Activated naive CD4-positive, alpha-beta T cell treated with anti-CD3 and anti-CD28 coated beads, Interleukin-2, amount 50 U/mL, for 72 hours (primary cell): ENCODE measurements around the gene AQP10. TPM values are rescaled to one million over a fixed set of nuclear protein-coding genes. Genes with fewer than 3 reads are reported as not detected.
"Not testable (repeated sequence)": the region's sequence is repeated elsewhere in the genome, so short reads cannot be mapped to it uniquely, and the experiment has no call there.

Experiments used
- ATAC-seq, 2 donors: fragments of 150-1000 bp; cut with Tn5 transposase; 2 replicates each; pipeline ENCODE4 v1.10.0; 2021; ENCODE audit warnings: mild to moderate bottlenecking in 2 of 2, moderate library complexity in 2 of 2
- DNase-seq, 2 donors: peaks; one replicate each; pipeline ENCODE4 v3.0.0; 2021 to 2022; ENCODE audit warnings: low spot score in 2 of 2
- H3K27ac Mint-ChIP-seq, 2 donors: one replicate each; pipeline ENCODE4 v1.8.0; 2022; ENCODE audit warnings: mild to moderate bottlenecking in 2 of 2, mixed read lengths in 2 of 2
- H3K36me3 Mint-ChIP-seq, 2 donors: one replicate each; pipeline ENCODE4 v1.8.0; 2022; ENCODE audit warnings: mixed read lengths in 2 of 2
- H3K9me3 Mint-ChIP-seq, 2 donors: one replicate each; pipeline ENCODE4 v1.8.0; 2022; ENCODE audit warnings: mixed read lengths in 2 of 2
- total RNA-seq, 2 donors: library from RNA; stranded (reverse); gene quantifications; one replicate each; pipeline ENCODE4 v1.2.3, GENCODE V29; 2022

AQP10 gene
- total RNA-seq, 2 donors from 2014 or later = not detected

- no peak for ATAC-seq
- peaks cover 8 to 23% of the 10 kb centered on the region in 2 donors for H3K36me3 Mint-ChIP-seq
These were observed 9.8 kb downstream of the AQP10 start for GRCh38 chr1:154330669-154331068.

DNA sequence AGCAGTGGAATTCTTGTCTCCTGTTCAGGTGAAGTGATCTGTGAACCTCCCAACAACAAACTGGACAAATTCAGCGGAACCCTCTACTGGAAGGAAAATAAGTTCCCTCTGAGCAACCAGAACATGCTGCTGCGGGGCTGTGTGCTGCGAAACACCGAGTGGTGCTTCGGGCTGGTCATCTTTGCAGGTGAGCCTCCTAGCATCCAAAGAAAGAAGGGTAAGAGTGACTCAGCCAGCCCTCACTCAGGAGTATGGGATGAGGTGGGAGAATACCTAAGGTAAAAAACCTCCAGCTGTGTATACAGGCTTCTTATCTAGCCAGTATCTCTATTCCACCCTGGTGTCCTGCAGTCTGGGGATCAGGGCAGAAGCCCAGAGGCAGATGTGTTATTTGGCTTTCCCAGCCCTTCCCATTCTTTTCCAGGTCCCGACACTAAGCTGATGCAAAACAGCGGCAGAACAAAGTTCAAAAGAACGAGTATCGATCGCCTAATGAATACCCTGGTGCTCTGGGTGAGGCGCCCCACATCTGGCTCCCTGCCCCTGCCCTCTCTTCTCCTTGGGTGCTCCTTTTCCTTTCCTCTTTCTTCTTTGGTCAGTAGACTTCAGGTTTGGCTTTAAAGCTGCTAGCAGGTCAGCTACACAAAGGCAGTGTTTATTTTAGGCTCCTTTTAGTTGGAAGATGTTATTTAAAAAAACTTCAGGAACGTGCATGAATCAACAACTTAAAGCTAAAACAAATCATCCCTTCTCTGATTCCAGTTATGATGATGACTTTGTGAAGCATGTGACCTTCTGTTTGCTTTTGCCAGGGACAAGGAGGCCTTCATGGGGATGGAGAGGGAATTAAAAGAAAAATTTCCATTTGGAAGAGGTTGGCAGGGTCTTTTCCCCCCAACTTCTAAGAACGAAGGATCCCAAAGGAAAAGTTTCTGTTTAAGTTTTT, 13.5 kb downstream of the AQP10 start:
- ATAC-seq (no peak), DNase-seq (no peak)
- Mint-ChIP-seq H3K36me3 (peaks cover 24 to 36% of the 10 kb centered on the region in 2 donors), H3K27ac (peak overlapping the region; percentile 70 to 72), H3K9me3 (no peaks in the 10 kb centered on the region)

More at GRCh38 chr1:154330669-154331068, 9.8 kb downstream of the AQP10 start:
- no peaks in the 10 kb centered on the region for H3K9me3 Mint-ChIP-seq
- no peak for DNase-seq
- peak overlapping the region; percentile 25 to 42 for H3K27ac Mint-ChIP-seq

DNA sequence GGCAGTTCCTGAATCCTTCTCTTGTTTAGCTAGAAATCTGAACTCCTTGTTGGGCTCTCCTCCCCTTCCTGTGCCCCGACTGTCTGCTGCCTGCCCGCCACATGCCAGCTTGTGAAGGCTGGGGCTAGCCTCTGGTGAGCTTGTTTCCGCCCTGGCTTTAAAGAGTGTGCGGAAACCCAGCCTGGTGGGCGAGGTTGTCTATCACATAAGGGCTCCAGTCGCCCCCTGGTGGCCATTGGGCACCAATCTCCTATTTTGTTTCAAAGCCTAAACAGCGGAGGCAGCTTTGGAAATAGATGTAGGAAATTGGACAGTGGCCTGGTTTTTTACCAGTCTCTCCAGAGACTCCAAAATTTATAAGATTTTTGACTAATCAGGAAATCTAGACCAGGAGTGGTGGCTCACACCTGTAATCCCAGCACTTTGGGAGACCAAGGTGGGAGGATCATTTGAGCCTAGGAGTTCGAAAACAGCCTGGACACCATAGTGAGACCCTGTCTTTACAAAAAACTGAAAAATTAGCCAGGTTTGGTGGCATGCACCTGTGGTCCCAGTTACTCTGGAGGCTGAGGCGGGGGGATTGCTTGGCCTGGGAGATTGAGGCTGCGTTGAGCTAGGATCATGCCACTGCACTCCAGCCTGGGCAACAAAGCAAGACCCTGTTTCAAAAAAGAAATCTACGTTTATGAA, 14.3 kb downstream of the AQP10 start:
- Mint-ChIP-seq H3K9me3 (no peaks in the 10 kb centered on the region), H3K27ac (peak overlapping the region; percentile 70 to 95), H3K36me3 (peaks cover 24 to 36% of the 10 kb centered on the region in 2 donors)
- ATAC-seq (peak; percentile 95 to 98), DNase-seq (peak; percentile 84 to 91)

DNA sequence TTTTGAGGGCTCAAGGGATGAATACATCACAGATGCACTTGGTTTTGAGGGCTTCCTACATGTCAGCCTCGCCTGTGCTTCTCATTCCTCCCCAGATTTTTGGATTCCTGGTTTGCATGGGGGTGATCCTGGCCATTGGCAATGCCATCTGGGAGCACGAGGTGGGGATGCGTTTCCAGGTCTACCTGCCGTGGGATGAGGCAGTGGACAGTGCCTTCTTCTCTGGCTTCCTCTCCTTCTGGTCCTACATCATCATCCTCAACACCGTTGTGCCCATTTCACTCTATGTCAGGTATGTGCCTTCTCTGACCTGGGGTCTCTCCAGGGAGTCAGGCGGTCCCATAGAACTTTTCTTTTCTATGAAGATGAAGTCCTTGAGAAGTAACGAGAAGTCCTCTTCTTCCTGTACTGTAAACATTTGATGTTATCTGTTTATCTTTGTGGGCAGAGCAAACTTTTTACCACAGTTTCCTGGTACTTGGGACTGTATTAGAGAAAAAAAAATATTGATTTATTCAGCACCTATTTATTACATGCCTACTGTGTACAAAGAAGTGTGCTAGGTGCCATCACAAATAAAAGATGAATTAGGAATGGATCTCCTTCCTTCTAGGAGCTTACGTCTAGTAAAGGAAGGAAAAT, 16.5 kb downstream of the AQP10 start:
- Mint-ChIP-seq H3K27ac (peak overlapping the region; percentile 55 to 65), H3K36me3 (peaks cover 29 to 43% of the 10 kb centered on the region in 2 donors), H3K9me3 (no peaks in the 10 kb centered on the region)
- no peak for DNase-seq
- no peak for ATAC-seq

DNA sequence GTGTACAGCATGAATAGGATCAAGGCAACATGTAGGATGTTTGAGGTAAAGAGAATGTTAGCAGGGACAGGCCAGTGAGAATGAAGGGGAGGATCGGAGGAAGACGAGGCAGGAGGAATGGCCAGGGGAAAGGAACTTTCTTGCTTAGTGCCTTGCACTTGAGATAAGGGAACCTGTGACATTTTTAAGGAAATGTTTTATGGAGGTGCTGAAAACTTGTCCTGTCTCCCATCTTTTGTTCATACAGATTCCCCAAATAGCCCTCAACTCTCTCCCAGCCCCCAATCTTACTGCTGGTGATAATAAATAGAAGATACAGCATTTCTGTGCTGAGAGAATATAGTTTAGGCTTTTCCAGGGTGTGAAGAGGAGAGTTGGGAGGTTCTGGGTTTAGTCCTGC, 18.0 kb downstream of the AQP10 start:
- DNase-seq (no peak), ATAC-seq (no peak)
- Mint-ChIP-seq H3K36me3 (peaks cover 40 to 56% of the 10 kb centered on the region in 2 donors), H3K27ac (peak overlapping the region in 1 of 2 donors; percentile 22), H3K9me3 (no peaks in the 10 kb centered on the region)

- Mint-ChIP-seq H3K36me3 (peaks cover 40 to 69% of the 10 kb centered on the region in 2 donors), H3K27ac (peak overlapping the region; percentile 68 to 84)
- ATAC-seq, DNase-seq, H3K9me3 Mint-ChIP-seq: not testable (repeated sequence)
These were observed 20.5 kb downstream of the AQP10 start for GRCh38 chr1:154341366-154341765.

DNA sequence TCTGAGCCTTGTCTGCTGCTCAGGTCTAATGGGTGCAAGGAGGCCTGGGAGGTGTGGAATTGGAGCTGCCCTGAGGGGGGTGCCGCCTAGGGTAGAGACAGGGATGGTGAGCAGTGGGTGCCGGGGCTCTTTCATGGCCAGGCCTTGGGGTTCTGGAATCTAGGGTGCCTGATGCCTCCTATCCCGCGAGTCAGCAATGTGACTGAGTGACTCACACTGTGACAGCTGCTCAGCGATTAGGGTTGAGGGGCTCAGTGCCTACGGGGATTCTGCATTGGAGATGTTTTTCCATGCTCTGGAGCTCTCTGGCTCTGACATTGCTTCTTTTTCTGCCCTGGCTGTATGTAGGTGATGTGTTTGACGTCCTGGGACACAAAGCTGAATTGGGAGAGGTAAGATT, 21.2 kb downstream of the AQP10 start:
- DNase-seq = no peak
- peak; percentile 10 to 13 for ATAC-seq
- Mint-ChIP-seq H3K27ac (peak overlapping the region; percentile 84 to 97), H3K9me3 (no peaks in the 10 kb centered on the region), H3K36me3 (peaks cover 41 to 73% of the 10 kb centered on the region in 2 donors)

DNA sequence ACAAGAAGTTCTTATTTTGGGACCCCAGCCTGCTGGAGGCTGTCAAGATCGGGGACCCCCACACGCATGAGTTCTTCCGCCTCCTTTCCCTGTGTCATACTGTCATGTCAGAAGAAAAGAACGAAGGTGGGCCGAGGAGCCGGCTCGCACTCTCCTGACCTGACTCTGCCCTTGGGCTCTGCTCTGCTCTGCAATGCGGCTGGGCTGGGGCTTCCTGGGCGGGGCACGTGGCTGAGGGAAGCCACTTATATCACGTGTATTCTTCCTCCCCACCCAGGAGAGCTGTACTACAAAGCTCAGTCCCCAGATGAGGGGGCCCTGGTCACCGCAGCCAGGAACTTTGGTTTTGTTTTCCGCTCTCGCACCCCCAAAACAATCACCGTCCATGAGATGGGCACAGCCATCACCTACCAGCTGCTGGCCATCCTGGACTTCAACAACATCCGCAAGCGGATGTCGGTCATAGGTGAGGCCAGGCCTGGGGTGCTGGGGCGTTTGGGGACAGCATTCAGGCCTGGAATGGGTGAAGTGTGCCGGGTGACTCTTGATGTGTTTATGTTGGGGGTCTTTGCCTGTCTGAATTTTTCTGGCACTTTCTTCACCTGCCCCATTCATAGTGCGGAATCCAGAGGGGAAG, 22.1 kb downstream of the AQP10 start:
- H3K9me3 Mint-ChIP-seq = no peaks in the 10 kb centered on the region
- H3K36me3 Mint-ChIP-seq = peaks cover 37 to 73% of the 10 kb centered on the region in 2 donors
- no peak for DNase-seq
- ATAC-seq = peak; percentile 77 to 84
- H3K27ac Mint-ChIP-seq = peak overlapping the region; percentile 84 to 97

GRCh38 chr1:154344977-154345837, 24.3 kb downstream of the AQP10 start:
- Mint-ChIP-seq H3K36me3 (peaks cover 30 to 71% of the 10 kb centered on the region in 2 donors), H3K27ac (peak overlapping the region; percentile 1 to 65), H3K9me3 (no peaks in the 10 kb centered on the region)
- DNase-seq (peak in 1 of 2 donors; percentile 81), ATAC-seq (peak in 1 of 2 donors; percentile 63)

DNA sequence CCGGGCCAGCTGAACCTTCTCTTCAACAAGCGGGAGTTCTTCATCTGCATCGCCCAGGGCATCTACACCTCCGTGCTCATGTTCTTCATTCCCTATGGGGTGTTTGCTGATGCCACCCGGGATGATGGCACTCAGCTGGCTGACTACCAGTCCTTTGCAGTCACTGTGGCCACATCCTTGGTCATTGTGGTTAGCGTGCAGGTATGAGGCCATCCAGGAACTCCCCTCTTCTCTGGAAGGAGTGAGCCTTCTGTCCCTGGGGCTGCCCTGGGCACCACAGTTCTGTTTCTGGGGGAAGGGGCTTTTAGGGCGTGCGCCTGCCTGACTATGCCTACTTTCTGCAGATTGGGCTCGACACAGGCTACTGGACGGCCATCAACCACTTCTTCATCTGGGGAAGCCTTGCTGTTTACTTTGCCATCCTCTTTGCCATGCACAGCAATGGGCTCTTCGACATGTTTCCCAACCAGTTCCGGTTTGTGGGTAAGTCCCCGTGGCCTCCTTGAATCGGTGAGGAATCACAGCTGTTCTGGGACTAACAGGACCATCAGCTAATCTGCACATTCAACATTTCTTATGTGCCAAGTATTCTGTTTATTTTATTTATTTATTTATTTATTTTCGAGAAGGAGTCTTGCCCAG, 25.5 kb downstream of the AQP10 start:
- no peaks in the 10 kb centered on the region for H3K9me3 Mint-ChIP-seq
- peak overlapping the region; percentile 55 to 87 for H3K27ac Mint-ChIP-seq
- H3K36me3 Mint-ChIP-seq = peaks cover 22 to 62% of the 10 kb centered on the region in 2 donors
- no peak for DNase-seq
- ATAC-seq = peak in 1 of 2 donors; percentile 56

DNA sequence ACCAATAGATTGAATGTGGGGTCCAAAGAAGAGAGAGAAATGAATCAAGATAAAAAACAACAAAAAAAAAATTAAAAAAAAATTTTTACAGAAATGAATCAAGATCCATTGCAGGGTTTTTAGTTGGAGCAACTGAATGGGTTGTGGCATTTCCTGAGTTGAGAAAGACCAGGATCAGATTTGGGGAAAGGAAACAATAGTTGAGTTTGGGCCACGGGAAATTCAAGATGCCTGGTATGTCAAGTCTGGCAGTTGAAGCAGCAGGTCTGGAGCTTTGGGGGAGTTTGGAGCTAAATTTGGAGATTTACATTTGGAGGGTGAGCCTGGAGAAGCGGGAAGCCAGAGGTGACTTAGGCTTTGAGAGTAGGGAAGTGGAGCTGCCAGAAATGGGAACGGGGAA, 27.1 kb downstream of the AQP10 start:
- peaks cover 11 to 46% of the 10 kb centered on the region in 2 donors for H3K36me3 Mint-ChIP-seq
- H3K27ac Mint-ChIP-seq = peak overlapping the region; percentile 29 to 87

GRCh38 chr1:154348429-154349076, 27.7 kb downstream of the AQP10 start:
- Mint-ChIP-seq H3K27ac (peak overlapping the region; percentile 9 to 87), H3K9me3 (no peaks in the 10 kb centered on the region), H3K36me3 (peaks cover 6 to 40% of the 10 kb centered on the region in 2 donors)
- DNase-seq (no peak), ATAC-seq (no peak)

More for the DNA sequence above, 27.1 kb downstream of the AQP10 start:
- no peaks in the 10 kb centered on the region for H3K9me3 Mint-ChIP-seq
- DNase-seq = no peak
- no peak for ATAC-seq

GRCh38 chr1:154349121-154349520, 28.2 kb downstream of the AQP10 start:
- Mint-ChIP-seq H3K36me3 (peaks cover 6 to 35% of the 10 kb centered on the region in 2 donors), H3K27ac (peak overlapping the region; percentile 0 to 87), H3K9me3 (no peaks in the 10 kb centered on the region)
- ATAC-seq (no peak), DNase-seq (no peak)

DNA sequence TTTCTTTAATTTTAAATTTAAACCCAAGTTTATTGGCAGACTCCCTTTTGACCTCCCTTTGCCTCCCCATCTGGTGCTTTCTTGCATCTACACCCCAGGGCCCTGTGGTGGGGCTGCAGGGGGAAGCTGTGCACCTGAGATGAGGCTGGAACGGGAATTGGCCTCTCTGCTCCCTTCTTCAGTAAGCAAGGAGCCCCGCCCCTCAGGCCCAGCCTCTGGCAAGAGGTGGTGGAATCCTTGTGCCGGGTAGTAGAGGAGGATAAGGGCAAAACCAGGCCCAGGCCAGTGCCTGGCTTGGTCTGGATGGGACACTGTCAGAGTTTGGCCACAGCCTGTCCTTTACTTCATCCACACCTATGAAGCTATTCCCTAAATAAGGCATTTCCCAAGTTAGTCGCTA, 29.5 kb downstream of the AQP10 start:
- DNase-seq = no peak
- no peak overlapping the region for H3K27ac Mint-ChIP-seq
- peaks cover 6 to 25% of the 10 kb centered on the region in 2 donors for H3K36me3 Mint-ChIP-seq
- ATAC-seq = no peak
- H3K9me3 Mint-ChIP-seq = no peaks in the 10 kb centered on the region
